Kidney epithelial cell (primary cell): ENCODE measurements around the gene KRTAP9-4. TPM values are rescaled to one million over a fixed set of nuclear protein-coding genes. Genes with fewer than 3 reads are reported as not detected.

Experiments used
- total RNA-seq: library from RNA; depleted of rRNA; stranded (reverse); fragments of >200 nt; gene quantifications from 2 replicates; pipeline ENCODE4 v1.2.3, GENCODE V29; 2015

The KRTAP9-4 gene
- total RNA-seq, 1 donor from 2014 or later: not detected

Other genes with a start within 250 kb of the KRTAP9-4 start
- gene KRTAP3-2, start 249.8 kb upstream of the KRTAP9-4 start, total RNA-seq: not detected in 2 replicates
- not detected in 2 replicates for gene KRTAP3-1, start 240.6 kb upstream of the KRTAP9-4 start, total RNA-seq
- not detected in 2 replicates for gene KRTAP1-5, start 222.5 kb upstream of the KRTAP9-4 start, total RNA-seq
- gene KRTAP1-4, start 219.5 kb upstream of the KRTAP9-4 start, total RNA-seq: not detected in 2 replicates
- gene KRTAP1-3, start 214.8 kb upstream of the KRTAP9-4 start, total RNA-seq: not detected in 2 replicates
- not detected in 2 replicates for gene KRTAP1-1, start 208.2 kb upstream of the KRTAP9-4 start, total RNA-seq
- not detected in 2 replicates for gene KRTAP2-1, start 202.4 kb upstream of the KRTAP9-4 start, total RNA-seq
- not detected in 2 replicates for gene KRTAP2-2, start 194.5 kb upstream of the KRTAP9-4 start, total RNA-seq
- 4.3 and 5.2 TPM in 2 replicates for gene KRTAP2-3, start 189.6 kb upstream of the KRTAP9-4 start, total RNA-seq
- gene KRTAP2-4, start 183.8 kb upstream of the KRTAP9-4 start, total RNA-seq: not detected in 2 replicates
- not detected in 2 replicates for gene KRTAP4-7, start 165.5 kb upstream of the KRTAP9-4 start, total RNA-seq
- not detected in 2 replicates for gene KRTAP4-8, start 151.5 kb upstream of the KRTAP9-4 start, total RNA-seq
- gene KRTAP4-16, start 147.5 kb upstream of the KRTAP9-4 start, total RNA-seq: not detected in 2 replicates
- gene KRTAP4-9, start 144.3 kb upstream of the KRTAP9-4 start, total RNA-seq: not detected in 2 replicates
- not detected in 2 replicates for gene KRTAP4-11, start 131.3 kb upstream of the KRTAP9-4 start, total RNA-seq
- not detected in 2 replicates for gene KRTAP4-12, start 125.5 kb upstream of the KRTAP9-4 start, total RNA-seq
- gene KRTAP4-6, start 109.1 kb upstream of the KRTAP9-4 start, total RNA-seq: not detected in 2 replicates
- gene KRTAP4-5, start 99.9 kb upstream of the KRTAP9-4 start, total RNA-seq: not detected in 2 replicates
- gene KRTAP4-4, start 88.9 kb upstream of the KRTAP9-4 start, total RNA-seq: not detected in 2 replicates
- not detected in 2 replicates for gene KRTAP4-3, start 81.5 kb upstream of the KRTAP9-4 start, total RNA-seq
- not detected in 2 replicates for gene KRTAP4-2, start 71.5 kb upstream of the KRTAP9-4 start, total RNA-seq
- not detected in 2 replicates for gene KRTAP4-1, start 64.8 kb upstream of the KRTAP9-4 start, total RNA-seq
- not detected in 2 replicates for gene KRTAP9-1, start 59.8 kb upstream of the KRTAP9-4 start, total RNA-seq
- gene KRTAP9-2, start 23.0 kb upstream of the KRTAP9-4 start, total RNA-seq: not detected in 2 replicates
- not detected in 2 replicates for gene KRTAP9-3, start 17.2 kb upstream of the KRTAP9-4 start, total RNA-seq
- not detected in 2 replicates for gene KRTAP9-8, start 11.7 kb upstream of the KRTAP9-4 start, total RNA-seq
- gene KRTAP9-9, start 5.7 kb downstream of the KRTAP9-4 start, total RNA-seq: not detected in 2 replicates
- gene KRTAP9-6, start 15.7 kb downstream of the KRTAP9-4 start, total RNA-seq: not detected in 2 replicates
- gene KRTAP9-7, start 26.0 kb downstream of the KRTAP9-4 start, total RNA-seq: not detected in 2 replicates
- not detected in 2 replicates for gene KRTAP29-1, start 53.2 kb downstream of the KRTAP9-4 start, total RNA-seq
- not detected in 2 replicates for gene KRTAP16-1, start 59.6 kb downstream of the KRTAP9-4 start, total RNA-seq
- gene KRTAP17-1, start 66.0 kb downstream of the KRTAP9-4 start, total RNA-seq: not detected in 2 replicates
- not detected in 2 replicates for gene KRT33A, start 101.1 kb downstream of the KRTAP9-4 start, total RNA-seq
- gene KRT33B, start 120.1 kb downstream of the KRTAP9-4 start, total RNA-seq: 0.17 TPM in 1 of 2 replicates, not detected in the other
- 2.5 and 5.5 TPM in 2 replicates for gene KRT34, start 132.6 kb downstream of the KRTAP9-4 start, total RNA-seq
- not detected in 2 replicates for gene KRT31, start 147.9 kb downstream of the KRTAP9-4 start, total RNA-seq
- gene KRT37, start 174.9 kb downstream of the KRTAP9-4 start, total RNA-seq: not detected in 2 replicates
- gene KRT38, start 191.3 kb downstream of the KRTAP9-4 start, total RNA-seq: not detected in 2 replicates
- not detected in 2 replicates for gene KRT32, start 217.7 kb downstream of the KRTAP9-4 start, total RNA-seq
- not detected in 2 replicates for gene KRT35, start 231.5 kb downstream of the KRTAP9-4 start, total RNA-seq
- gene KRT36, start 240.2 kb downstream of the KRTAP9-4 start, total RNA-seq: not detected in 2 replicates